ENCODE measurements around the gene LMAN1. TPM values are rescaled to one million over a fixed set of nuclear protein-coding genes. Genes with fewer than 3 reads are reported as not detected.

LMAN1 gene
- total RNA-seq, 1 experiment from 2014 or later: 40.6 TPM

DNA sequence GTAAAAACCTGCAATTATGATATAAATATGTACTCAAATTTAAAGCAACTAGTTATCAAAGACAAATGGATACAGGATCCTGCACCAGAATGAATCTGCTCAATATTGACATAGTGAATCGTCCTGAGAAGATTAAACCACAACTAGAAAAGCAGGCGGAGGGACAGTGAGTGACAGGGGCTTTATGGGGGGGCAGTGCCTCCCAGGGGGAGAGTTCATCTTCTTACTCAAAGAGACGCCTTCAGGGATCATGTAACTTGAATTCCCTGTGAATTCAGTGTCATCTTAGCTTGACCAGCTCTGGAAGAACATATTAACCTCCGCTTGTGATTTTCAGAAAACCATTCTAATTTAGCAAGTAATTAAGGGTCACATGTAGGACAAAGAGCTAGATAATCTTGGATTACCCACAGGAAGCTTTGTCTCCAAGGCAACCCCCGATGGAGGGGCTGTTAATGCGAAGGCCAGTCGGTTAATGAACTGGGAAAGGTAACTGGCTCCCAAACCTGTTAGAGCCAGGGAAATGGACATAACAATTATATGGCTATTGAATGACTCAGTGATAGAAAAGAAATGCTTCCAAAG, 17.4 kb upstream of the LMAN1 start:
- BruUV-seq (replicated peaks): no TSS peak
- Mint-ChIP-seq H3K9me3 (ENCODE audit: unreplicated experiment) (no peaks in the 10 kb centered on the region), H3K27me3 (ENCODE audit: insufficient read depth, unreplicated experiment) (peaks cover 17% of the 10 kb centered on the region), H3K27ac (ENCODE audit: unreplicated experiment) (no peak overlapping the region), H3K4me1 (ENCODE audit: low read depth, unreplicated experiment) (no peaks in the 10 kb centered on the region), H3K36me3 (ENCODE audit: insufficient read depth, unreplicated experiment) (no peaks in the 10 kb centered on the region), H3K4me3 (ENCODE audit: unreplicated experiment) (no peak overlapping the region)
- intact Hi-C loops (cut with micrococcal nuclease; ENCODE audit: unreplicated experiment): no loop called here
- H3K36me3 ChIP-seq (ENCODE audit: control insufficient read depth, insufficient read depth, low read length): no peaks in the 10 kb centered on the region
- H3K4me1 ChIP-seq: no peaks in the 10 kb centered on the region
- no peaks in the 10 kb centered on the region for H3K9me3 ChIP-seq
- no peak for DNase-seq
- CTCF ChIA-PET: no interaction called here
- no peaks in the 10 kb centered on the region for H3K27me3 ChIP-seq (replicated peaks; ENCODE audit: control insufficient read depth, insufficient read depth, low read length)
- TF ChIP-seq, protein P1, sequence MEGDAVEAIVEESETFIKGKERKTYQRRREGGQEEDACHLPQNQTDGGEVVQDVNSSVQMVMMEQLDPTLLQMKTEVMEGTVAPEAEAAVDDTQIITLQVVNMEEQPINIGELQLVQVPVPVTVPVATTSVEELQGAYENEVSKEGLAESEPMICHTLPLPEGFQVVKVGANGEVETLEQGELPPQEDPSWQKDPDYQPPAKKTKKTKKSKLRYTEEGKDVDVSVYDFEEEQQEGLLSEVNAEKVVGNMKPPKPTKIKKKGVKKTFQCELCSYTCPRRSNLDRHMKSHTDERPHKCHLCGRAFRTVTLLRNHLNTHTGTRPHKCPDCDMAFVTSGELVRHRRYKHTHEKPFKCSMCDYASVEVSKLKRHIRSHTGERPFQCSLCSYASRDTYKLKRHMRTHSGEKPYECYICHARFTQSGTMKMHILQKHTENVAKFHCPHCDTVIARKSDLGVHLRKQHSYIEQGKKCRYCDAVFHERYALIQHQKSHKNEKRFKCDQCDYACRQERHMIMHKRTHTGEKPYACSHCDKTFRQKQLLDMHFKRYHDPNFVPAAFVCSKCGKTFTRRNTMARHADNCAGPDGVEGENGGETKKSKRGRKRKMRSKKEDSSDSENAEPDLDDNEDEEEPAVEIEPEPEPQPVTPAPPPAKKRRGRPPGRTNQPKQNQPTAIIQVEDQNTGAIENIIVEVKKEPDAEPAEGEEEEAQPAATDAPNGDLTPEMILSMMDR (IDR thresholded peaks at IDR 0.05; ENCODE audit: insufficient read depth in 1 of 2, low read depth in 1 of 2, low read length in 1 of 2, severe bottlenecking in 1 of 2, unreplicated experiment in 1 of 2): no peak
- POLR2A ChIA-PET: no interaction called here
- no peak overlapping the region for H3K4me3 ChIP-seq (ENCODE audit: low read depth, low read length)

DNA sequence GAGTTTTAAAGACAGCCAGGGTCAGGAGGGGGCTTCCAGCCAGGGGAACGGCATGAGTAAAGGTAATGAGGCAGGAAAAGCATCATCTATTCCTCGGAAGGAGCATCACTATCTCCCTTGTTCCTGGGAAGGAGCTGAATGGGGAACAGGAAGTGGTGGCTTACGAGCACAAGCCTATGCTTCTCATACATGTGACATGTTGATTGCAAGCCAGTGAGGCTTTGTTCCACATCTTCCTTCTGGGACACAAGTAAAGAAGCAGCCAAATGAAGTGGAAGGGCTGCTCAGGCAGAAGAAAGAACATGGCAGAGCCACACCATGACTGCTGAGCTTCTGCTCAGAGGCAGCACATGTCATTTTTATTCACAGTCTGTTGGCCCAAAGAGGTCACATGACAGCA, 15.1 kb upstream of the LMAN1 start:
- Histone ChIP-seq H3K36me3 (ENCODE audit: control insufficient read depth, insufficient read depth, low read length) (no peaks in the 10 kb centered on the region), H3K4me1 (no peaks in the 10 kb centered on the region), H3K4me3 (ENCODE audit: low read depth, low read length) (no peak overlapping the region), H3K27me3 (replicated peaks; ENCODE audit: control insufficient read depth, insufficient read depth, low read length) (no peaks in the 10 kb centered on the region), H3K9me3 (no peaks in the 10 kb centered on the region)
- ChIA-PET POLR2A (no interaction called here), CTCF (no interaction called here)
- no peak overlapping the region for H3K27ac Mint-ChIP-seq (ENCODE audit: unreplicated experiment)
- intact Hi-C loops (cut with micrococcal nuclease; ENCODE audit: unreplicated experiment): no loop called here
- no peaks in the 10 kb centered on the region for H3K9me3 Mint-ChIP-seq (ENCODE audit: unreplicated experiment)
- TF ChIP-seq, protein P1 (IDR thresholded peaks at IDR 0.05; ENCODE audit: insufficient read depth in 1 of 2, low read depth in 1 of 2, low read length in 1 of 2, severe bottlenecking in 1 of 2, unreplicated experiment in 1 of 2): no peak
- no peaks in the 10 kb centered on the region for H3K36me3 Mint-ChIP-seq (ENCODE audit: insufficient read depth, unreplicated experiment)
- BruUV-seq (replicated peaks): no TSS peak
- DNase-seq: no peak
- H3K4me1 Mint-ChIP-seq (ENCODE audit: low read depth, unreplicated experiment): no peaks in the 10 kb centered on the region
- no peak overlapping the region for H3K4me3 Mint-ChIP-seq (ENCODE audit: unreplicated experiment)
- peaks cover 13% of the 10 kb centered on the region for H3K27me3 Mint-ChIP-seq (ENCODE audit: insufficient read depth, unreplicated experiment)

DNA sequence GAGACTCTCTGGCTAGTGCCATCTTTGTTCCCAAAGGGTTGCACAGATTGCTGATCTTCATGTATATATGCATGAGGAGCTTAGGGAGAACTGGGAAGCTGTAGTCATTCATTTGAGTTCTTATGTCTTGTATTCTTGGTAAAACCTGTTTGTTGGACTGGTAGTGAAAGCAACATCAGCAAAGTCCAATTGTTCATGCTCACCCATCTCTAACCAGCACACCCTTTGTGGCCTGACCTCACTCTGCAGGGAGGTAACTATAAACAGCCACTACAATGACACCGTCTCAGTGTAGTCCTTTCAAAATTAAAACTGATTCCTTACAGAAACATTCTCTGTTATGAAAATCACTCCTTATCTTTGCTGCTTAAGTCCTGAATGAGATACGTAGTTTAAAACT, 13.9 kb upstream of the LMAN1 start:
- Histone ChIP-seq H3K27me3 (replicated peaks; ENCODE audit: control insufficient read depth, insufficient read depth, low read length) (no peaks in the 10 kb centered on the region), H3K36me3 (ENCODE audit: control insufficient read depth, insufficient read depth, low read length) (no peaks in the 10 kb centered on the region), H3K4me1 (no peaks in the 10 kb centered on the region), H3K9me3 (no peaks in the 10 kb centered on the region), H3K4me3 (ENCODE audit: low read depth, low read length) (no peak overlapping the region)
- Mint-ChIP-seq H3K9me3 (ENCODE audit: unreplicated experiment) (no peaks in the 10 kb centered on the region), H3K4me1 (ENCODE audit: low read depth, unreplicated experiment) (no peaks in the 10 kb centered on the region), H3K36me3 (ENCODE audit: insufficient read depth, unreplicated experiment) (no peaks in the 10 kb centered on the region), H3K27ac (ENCODE audit: unreplicated experiment) (no peak overlapping the region), H3K4me3 (ENCODE audit: unreplicated experiment) (no peak overlapping the region), H3K27me3 (ENCODE audit: insufficient read depth, unreplicated experiment) (peaks cover 8% of the 10 kb centered on the region)
- no peak for DNase-seq
- POLR2A ChIA-PET: no interaction called here
- CTCF ChIA-PET: no interaction called here
- no TSS peak for BruUV-seq (replicated peaks)
- intact Hi-C loops (cut with micrococcal nuclease; ENCODE audit: unreplicated experiment): no loop called here
- TF ChIP-seq, protein P1 (IDR thresholded peaks at IDR 0.05; ENCODE audit: insufficient read depth in 1 of 2, low read depth in 1 of 2, low read length in 1 of 2, severe bottlenecking in 1 of 2, unreplicated experiment in 1 of 2): no peak

Data from Caco-2 (cell line).